ENCODE results near the gene TULP3.

- TF ChIP-seq, protein P1, sequence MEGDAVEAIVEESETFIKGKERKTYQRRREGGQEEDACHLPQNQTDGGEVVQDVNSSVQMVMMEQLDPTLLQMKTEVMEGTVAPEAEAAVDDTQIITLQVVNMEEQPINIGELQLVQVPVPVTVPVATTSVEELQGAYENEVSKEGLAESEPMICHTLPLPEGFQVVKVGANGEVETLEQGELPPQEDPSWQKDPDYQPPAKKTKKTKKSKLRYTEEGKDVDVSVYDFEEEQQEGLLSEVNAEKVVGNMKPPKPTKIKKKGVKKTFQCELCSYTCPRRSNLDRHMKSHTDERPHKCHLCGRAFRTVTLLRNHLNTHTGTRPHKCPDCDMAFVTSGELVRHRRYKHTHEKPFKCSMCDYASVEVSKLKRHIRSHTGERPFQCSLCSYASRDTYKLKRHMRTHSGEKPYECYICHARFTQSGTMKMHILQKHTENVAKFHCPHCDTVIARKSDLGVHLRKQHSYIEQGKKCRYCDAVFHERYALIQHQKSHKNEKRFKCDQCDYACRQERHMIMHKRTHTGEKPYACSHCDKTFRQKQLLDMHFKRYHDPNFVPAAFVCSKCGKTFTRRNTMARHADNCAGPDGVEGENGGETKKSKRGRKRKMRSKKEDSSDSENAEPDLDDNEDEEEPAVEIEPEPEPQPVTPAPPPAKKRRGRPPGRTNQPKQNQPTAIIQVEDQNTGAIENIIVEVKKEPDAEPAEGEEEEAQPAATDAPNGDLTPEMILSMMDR (IDR thresholded peaks at IDR 0.05; ENCODE audit: insufficient read depth, low read length), result no peak
- TF ChIP-seq REST (IDR thresholded peaks at IDR 0.05; ENCODE audit: insufficient replicate concordance, low read depth) (no peak), POLR2AphosphoS5 (IDR thresholded peaks at IDR 0.05; ENCODE audit: low read depth) (no peak; the same call in 1 of the 2 replicates), GABPA (IDR thresholded peaks at IDR 0.05; ENCODE audit: low read depth) (no peak)
These were observed 33.1 kb upstream of the TULP3 start for GRCh38 chr12:2857576-2857975.
